Ovary (tissue), 3 donors: Measurements from ENCODE around the gene KAT6B.

Source experiments
- POLR2A ChIP-seq: fragments of 450-650 bp; IDR thresholded peaks from one replicate; pipeline ENCODE4 v1.6.1; 2017; ENCODE audit warnings: antibody characterized with exemption, mild to moderate bottlenecking, moderate library complexity
- TF ChIP-seq, protein P1 (sequence below), 3 donors: fragments of 450-650 bp in 2 of 3; fragments of 200-600 bp in 1 of 3; IDR thresholded peaks; one replicate each; pipeline versions ENCODE4 v1.5.1 to v1.8.0; 2016 to 2022; ENCODE audit warnings: antibody characterized with exemption in 3 of 3, mild to moderate bottlenecking in 1 of 3
- donor health status: DM: no; HTN: no; CAD: no.

GRCh38 chr10:74859546-74859945 lies 33.1 kb downstream of the KAT6B start:
- TF ChIP-seq, protein P1, sequence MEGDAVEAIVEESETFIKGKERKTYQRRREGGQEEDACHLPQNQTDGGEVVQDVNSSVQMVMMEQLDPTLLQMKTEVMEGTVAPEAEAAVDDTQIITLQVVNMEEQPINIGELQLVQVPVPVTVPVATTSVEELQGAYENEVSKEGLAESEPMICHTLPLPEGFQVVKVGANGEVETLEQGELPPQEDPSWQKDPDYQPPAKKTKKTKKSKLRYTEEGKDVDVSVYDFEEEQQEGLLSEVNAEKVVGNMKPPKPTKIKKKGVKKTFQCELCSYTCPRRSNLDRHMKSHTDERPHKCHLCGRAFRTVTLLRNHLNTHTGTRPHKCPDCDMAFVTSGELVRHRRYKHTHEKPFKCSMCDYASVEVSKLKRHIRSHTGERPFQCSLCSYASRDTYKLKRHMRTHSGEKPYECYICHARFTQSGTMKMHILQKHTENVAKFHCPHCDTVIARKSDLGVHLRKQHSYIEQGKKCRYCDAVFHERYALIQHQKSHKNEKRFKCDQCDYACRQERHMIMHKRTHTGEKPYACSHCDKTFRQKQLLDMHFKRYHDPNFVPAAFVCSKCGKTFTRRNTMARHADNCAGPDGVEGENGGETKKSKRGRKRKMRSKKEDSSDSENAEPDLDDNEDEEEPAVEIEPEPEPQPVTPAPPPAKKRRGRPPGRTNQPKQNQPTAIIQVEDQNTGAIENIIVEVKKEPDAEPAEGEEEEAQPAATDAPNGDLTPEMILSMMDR (IDR thresholded peaks at IDR 0.05): no peak
- TF ChIP-seq POLR2A: no peak
